HG03066 (cell line): Measurements from ENCODE around the gene RIMKLA.

Experiments
- ATAC-seq: cut with Tn5 transposase; IDR thresholded peaks from one replicate; pipeline ENCODE4 v1.9.1; 2021; ENCODE audit warnings: low read depth; ENCODE audit not compliant: unreplicated experiment

RIMKLA gene

GRCh38 chr1:42469727-42470126, 89.1 kb downstream of the RIMKLA start:
- no peak for ATAC-seq
